Measurements from ENCODE around the gene CDC42EP5. TPM values are rescaled to one million over a fixed set of nuclear protein-coding genes. Genes with fewer than 3 reads are reported as not detected.

Gene CDC42EP5
- total RNA-seq, 1 donor from 2014 or later = 6.7 TPM

- Mint-ChIP-seq H3K4me1 (no peaks in the 10 kb centered on the region), H3K27ac (ENCODE audit: unreplicated experiment) (no peak overlapping the region), H3K27me3 (ENCODE audit: low read depth) (peaks cover 51% of the 10 kb centered on the region), H3K36me3 (ENCODE audit: low read depth) (no peaks in the 10 kb centered on the region), H3K4me3 (no peak overlapping the region), H3K9me3 (no peaks in the 10 kb centered on the region)
- DNase-seq (ENCODE audit: low read depth, low spot score) = no peak
- TF ChIP-seq, protein P1, sequence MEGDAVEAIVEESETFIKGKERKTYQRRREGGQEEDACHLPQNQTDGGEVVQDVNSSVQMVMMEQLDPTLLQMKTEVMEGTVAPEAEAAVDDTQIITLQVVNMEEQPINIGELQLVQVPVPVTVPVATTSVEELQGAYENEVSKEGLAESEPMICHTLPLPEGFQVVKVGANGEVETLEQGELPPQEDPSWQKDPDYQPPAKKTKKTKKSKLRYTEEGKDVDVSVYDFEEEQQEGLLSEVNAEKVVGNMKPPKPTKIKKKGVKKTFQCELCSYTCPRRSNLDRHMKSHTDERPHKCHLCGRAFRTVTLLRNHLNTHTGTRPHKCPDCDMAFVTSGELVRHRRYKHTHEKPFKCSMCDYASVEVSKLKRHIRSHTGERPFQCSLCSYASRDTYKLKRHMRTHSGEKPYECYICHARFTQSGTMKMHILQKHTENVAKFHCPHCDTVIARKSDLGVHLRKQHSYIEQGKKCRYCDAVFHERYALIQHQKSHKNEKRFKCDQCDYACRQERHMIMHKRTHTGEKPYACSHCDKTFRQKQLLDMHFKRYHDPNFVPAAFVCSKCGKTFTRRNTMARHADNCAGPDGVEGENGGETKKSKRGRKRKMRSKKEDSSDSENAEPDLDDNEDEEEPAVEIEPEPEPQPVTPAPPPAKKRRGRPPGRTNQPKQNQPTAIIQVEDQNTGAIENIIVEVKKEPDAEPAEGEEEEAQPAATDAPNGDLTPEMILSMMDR (conservative IDR thresholded peaks at IDR 0.05) = no peak
These were observed 16.7 kb upstream of the CDC42EP5 start for GRCh38 chr19:54489766-54490165.

- H3K9me3 Mint-ChIP-seq = no peaks in the 10 kb centered on the region
- DNase-seq (ENCODE audit: low read depth, low spot score) = no peak
- H3K36me3 Mint-ChIP-seq (ENCODE audit: low read depth) = no peaks in the 10 kb centered on the region
- H3K4me3 Mint-ChIP-seq = no peak overlapping the region
- TF ChIP-seq, protein P1 (conservative IDR thresholded peaks at IDR 0.05) = no peak
- H3K4me1 Mint-ChIP-seq = no peaks in the 10 kb centered on the region
- H3K27ac Mint-ChIP-seq (ENCODE audit: unreplicated experiment) = no peak overlapping the region
- peaks cover 56% of the 10 kb centered on the region for H3K27me3 Mint-ChIP-seq (ENCODE audit: low read depth)
These were observed 16.2 kb upstream of the CDC42EP5 start for GRCh38 chr19:54489341-54489740.

- H3K9me3 Mint-ChIP-seq = no peaks in the 10 kb centered on the region
These were observed 12.8 kb upstream of the CDC42EP5 start for GRCh38 chr19:54485851-54486250.

GRCh38 chr19:54484451-54484850 is 11.4 kb upstream of the CDC42EP5 start:
- Mint-ChIP-seq H3K27ac (ENCODE audit: unreplicated experiment) (no peak overlapping the region), H3K27me3 (ENCODE audit: low read depth) (peaks cover 52% of the 10 kb centered on the region), H3K4me1 (no peaks in the 10 kb centered on the region), H3K9me3 (no peaks in the 10 kb centered on the region), H3K36me3 (ENCODE audit: low read depth) (no peaks in the 10 kb centered on the region), H3K4me3 (no peak overlapping the region)
- DNase-seq (ENCODE audit: low read depth, low spot score) = no peak
- TF ChIP-seq, protein P1 (conservative IDR thresholded peaks at IDR 0.05) = no peak

More at GRCh38 chr19:54485851-54486250, 12.8 kb upstream of the CDC42EP5 start:
- no peak for DNase-seq (ENCODE audit: low read depth, low spot score)
- TF ChIP-seq, protein P1 (conservative IDR thresholded peaks at IDR 0.05) = no peak
- Mint-ChIP-seq H3K4me3 (no peak overlapping the region), H3K36me3 (ENCODE audit: low read depth) (no peaks in the 10 kb centered on the region), H3K4me1 (no peaks in the 10 kb centered on the region), H3K27me3 (ENCODE audit: low read depth) (peaks cover 60% of the 10 kb centered on the region), H3K27ac (ENCODE audit: unreplicated experiment) (no peak overlapping the region)

DNA sequence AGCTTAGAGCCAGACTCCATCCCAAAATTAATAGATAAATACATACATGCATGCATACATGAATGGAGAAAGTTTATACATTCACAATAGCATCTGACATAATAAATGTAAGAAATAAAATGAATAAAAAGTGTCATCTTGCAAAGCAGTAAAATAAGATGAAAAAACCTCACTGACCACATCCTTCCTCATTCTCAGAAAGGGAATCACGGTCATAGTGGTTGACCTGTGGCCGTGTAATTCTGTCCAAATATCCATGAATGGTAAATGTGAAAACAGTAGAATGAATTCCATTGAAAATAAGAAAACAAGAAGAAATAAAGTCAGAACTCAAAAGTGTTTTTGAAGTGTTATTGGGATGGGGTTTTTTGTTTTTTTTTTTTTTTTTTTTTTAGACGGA is 9.8 kb upstream of the CDC42EP5 start:
- Mint-ChIP-seq H3K27me3 (ENCODE audit: low read depth) (peaks cover 51% of the 10 kb centered on the region), H3K36me3 (ENCODE audit: low read depth) (no peaks in the 10 kb centered on the region), H3K4me1 (peaks cover 4% of the 10 kb centered on the region), H3K9me3 (no peaks in the 10 kb centered on the region), H3K4me3 (no peak overlapping the region), H3K27ac (ENCODE audit: unreplicated experiment) (no peak overlapping the region)
- TF ChIP-seq, protein P1 (conservative IDR thresholded peaks at IDR 0.05) = no peak
- DNase-seq (ENCODE audit: low read depth, low spot score) = no peak
